ENCODE results near the gene TRAPPC5. TPM values are rescaled to one million over a fixed set of nuclear protein-coding genes. Genes with fewer than 3 reads are reported as not detected.

Gene TRAPPC5
- polyA plus RNA-seq, 4 donors: 40.6 to 72.7 (median 48.4) TPM

DNA sequence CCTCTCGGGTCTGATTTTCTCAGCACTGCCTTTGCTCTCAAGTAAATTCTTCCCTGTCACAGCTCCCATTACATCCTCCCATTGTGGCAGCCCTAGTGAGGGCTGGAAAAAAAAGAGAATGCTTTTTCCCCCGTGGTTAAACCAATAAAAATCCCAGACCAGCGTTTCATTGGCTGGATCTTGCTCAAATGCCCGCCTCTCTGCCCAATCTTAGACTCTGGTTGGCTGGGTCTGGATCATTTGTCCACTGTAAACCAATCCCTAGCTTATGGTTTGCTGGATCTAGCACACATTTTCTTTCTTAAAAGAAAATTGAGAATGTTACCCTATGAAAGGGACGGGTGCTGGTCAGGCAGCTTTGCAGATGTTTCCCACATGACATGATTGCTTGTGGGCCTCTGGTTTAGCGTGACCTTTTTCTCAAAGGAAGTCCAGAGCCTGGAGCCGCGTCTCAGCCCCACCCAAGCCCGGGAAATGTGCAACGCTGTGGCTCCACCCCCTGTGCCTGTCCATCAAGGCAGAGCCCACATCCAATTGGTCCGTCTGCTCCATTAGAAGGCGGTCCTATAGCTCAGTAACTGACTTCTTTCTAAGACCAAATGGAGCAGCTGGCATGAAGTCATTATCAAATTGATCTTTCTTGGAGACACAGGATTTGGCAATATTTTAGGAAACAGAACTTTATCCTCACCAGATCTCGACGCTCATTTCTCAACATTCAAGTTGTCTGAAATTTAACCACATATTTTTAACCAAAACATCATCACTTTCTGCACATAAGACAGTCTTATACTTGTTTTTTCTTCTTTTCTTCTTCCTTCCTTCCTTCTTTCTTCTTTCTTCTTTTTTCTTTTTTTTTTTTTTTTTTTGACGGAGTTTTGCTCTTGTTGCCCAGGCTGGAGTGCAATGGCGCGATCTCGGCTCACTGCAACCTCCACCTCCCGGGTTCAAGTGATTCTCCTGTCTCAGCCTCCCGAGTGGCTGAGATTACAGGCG is 6.3 kb upstream of the TRAPPC5 start:
- DNase-seq (ENCODE audit: low read depth in 4 of 4, low spot score in 3 of 4): no peak

DNA sequence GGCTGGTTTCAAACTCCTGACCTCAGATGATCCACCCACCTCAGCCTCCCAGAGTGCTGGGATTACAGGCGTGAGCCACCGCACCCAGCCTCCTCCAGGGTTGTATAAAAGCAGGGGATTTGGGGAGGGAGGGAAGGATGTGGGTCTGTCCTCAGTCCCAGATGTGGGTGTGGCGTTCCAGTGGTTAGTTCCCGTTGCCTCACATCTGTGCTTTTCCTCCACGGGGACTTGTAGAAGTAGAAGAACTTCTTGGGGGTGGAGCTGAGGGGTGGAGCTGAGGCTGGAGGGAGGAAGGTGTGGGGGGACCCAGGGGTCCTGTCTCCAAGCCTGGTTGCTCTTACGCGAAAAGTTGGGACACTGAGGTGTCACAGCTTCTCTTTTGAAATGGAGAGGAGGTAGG is 4.3 kb upstream of the TRAPPC5 start:
- no peak for DNase-seq (ENCODE audit: low read depth in 4 of 4, low spot score in 3 of 4)

GRCh38 chr19:7676854-7677253 is 3.8 kb upstream of the TRAPPC5 start, which contains the start of gene MCEMP1:
MCEMP1 (plus strand) TSS chr19:7677090; CDS start chr19:7677121, 31 bp downstream.
- DNase-seq (ENCODE audit: low read depth in 4 of 4, low spot score in 3 of 4): no peak

DNA sequence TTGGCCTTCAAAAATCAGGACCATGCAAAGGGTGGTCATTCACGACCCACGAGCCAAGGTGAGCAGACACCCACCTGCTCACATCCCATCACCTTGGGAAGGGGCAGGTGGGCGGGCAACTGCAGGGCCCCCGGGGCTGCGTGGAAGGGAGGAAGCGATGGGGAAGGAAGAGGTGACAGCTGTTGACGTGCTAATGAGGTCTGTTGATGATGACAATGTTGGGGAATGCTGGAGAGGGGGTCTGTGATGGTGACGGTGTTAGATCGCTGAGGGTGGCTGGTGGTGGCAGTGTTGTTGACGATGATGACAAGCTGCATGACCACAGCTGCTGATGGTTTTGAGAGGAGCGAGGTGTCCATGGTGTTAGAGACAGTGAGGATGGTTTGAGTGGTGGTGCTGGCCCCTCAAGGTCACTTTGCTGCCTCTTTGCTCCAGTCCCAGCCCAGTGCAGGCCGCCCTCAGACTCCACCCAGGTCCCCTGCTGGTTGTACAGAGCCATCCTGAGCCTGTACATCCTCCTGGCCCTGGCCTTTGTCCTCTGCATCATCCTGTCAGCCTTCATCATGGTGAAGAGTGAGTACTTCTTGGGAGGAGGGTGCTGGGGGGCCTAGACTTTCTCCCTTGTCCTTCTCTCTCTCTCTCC is 2.8 kb upstream of the TRAPPC5 start:
- no peak for DNase-seq (ENCODE audit: low read depth in 4 of 4, low spot score in 3 of 4)

GRCh38 chr19:7678971-7679751 is 1.5 kb upstream of the TRAPPC5 start:
- DNase-seq (ENCODE audit: low read depth in 4 of 4, low spot score in 3 of 4): no peak

DNA sequence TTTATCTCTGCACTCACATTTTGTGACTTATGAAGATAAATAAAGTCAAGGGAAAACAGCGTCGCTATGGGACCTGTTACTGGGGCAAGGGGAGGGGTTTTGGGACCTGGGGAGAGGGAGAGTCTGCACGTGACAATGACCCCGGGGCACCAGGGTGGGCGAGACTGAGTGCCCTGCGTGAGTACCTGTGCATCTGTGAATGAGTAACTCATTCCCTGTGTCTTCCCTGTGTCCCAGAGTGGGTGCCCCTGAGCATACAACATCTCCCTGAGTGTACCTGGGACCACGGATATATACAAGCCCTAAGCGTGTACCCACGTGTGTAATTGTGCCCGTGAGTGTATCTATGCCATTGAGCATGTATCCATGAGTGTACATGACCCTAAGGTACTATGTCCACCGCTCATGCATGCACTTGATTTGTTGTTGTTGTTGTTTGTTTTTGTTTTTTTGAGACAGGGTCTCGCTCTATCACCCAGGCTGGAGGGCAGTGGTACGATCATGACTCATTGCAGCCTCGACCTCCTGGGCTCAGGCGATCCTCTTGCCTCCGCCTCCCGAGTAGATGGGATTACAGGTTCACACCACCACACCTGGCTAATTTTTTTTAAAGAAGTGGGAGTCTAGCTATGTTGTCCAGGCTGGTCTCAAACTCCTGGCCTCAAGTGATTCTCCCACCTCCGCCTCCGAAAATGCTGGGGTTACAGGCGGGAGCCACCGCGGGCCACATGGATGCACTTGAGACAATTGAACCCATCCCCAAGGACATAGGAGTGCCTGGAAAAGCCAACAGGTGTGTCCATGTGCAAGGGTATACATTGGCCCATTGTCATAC is 645 bp upstream of the TRAPPC5 start:
- no peak for DNase-seq (ENCODE audit: low read depth in 4 of 4, low spot score in 3 of 4)

DNA sequence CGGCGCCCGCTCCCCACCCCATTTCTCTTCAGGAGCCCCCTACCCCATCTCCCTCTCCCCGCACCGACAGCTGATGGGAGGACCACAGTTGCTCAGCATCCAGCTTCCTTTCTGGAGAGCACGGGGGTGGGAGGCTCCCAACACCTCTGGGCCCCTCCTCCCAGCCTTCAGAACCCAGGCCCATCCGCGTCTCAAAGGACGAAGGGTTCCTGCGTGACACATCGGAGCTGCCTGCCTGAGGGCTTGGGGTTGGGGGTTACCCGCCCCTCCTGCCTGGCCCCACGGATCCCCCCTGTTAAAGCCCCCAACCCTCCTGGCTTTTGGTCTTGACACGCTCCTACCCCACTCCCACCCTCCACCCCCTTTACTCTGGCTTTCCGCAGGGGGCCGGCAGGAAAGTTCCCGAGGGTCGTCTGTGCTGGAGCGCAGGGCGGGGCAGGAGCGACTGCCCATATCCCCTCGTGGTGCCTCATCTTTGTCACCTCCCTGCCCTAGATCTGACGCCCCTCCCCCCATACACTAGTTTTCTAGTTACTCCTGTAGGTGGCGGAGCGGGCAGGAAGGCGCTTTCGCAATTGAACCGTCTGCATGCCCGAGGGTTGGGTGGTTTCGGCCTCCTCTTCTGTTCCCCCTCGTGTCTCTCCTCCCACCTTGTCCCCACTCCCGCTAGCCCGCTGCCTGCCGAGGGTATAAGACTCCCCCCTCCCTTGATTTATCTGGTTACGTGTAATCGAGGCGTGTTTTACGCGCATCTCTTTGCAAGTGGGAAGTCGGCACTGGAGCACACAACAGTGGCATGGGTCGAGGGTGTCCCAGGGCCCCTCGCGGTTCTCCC is 924 bp downstream of the TRAPPC5 start:
- DNase-seq (ENCODE audit: low read depth in 4 of 4, low spot score in 3 of 4): peak; percentile 52 to 65 (median 59)

- DNase-seq (ENCODE audit: low read depth in 4 of 4, low spot score in 3 of 4): no peak
Measured at GRCh38 chr19:7682175-7682855, 1.7 kb downstream of the TRAPPC5 start.

DNA sequence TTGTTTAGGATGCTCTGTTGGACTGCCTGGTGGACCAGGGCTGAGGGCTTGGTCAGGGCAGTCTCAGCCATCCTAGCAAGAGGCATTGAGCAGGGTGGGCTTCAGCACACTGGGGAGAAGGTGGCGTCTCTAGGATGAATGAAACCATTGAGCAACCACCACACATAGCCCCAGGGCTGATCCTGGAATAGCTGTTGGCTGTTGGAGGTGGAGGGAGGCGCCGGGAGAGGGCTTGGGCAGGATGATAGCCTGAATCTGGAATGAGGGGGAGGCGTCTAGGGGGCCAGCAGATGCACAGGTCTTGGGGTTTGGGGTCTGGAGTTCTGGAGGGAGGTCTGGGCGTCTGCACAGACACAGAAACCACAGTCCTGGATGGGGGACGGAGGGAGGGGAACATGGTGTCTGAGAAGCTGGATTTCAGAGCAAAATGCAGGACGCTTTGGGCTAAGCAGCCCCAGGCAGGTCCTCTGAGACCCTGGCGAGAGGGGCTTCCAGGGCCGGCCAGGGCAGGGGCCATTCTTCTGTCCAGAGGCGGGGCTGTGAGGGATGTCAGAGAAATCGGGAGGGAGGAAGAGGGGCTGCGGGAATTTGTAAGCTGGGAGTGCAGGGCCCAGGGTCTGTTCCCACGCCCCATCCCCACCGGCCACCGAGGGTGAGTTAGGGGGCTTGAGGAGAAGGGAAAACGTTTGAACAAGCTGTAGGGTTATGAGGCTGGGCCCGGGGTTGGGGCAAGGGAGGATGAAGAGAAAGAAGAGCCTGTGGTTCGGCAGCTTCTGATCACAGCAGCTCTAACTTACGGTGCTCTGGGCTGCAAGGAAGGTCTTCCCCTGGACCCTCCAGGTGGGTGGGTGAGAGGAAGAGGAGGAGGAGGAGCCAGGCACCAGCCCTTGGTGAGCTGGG is 5.2 kb downstream of the TRAPPC5 start:
- no peak for DNase-seq (ENCODE audit: low read depth in 4 of 4, low spot score in 3 of 4)

DNA sequence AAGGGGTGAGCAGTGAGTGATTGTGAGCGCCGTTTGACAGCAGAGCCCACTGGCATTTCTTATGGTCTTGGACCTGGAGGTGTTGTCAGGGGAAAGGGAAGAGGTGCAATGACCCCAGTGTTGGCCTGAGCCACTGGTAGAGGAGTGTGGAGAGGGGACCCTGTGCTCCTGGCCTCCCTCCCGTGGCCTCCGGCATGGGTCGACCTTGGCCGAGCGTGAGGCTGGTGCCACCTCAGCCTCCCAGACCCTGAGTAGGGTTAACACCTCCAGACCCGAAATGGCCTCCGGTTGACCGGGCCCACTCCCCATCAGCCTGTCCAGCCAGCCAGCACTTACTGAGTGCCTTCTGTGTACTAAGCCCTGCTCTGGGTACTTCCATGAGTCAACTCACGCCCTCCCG is 6.5 kb downstream of the TRAPPC5 start:
- no peak for DNase-seq (ENCODE audit: low read depth in 4 of 4, low spot score in 3 of 4)

- DNase-seq (ENCODE audit: low read depth in 4 of 4, low spot score in 3 of 4): no peak
Measured at GRCh38 chr19:7689165-7689564, 8.5 kb downstream of the TRAPPC5 start.

DNA sequence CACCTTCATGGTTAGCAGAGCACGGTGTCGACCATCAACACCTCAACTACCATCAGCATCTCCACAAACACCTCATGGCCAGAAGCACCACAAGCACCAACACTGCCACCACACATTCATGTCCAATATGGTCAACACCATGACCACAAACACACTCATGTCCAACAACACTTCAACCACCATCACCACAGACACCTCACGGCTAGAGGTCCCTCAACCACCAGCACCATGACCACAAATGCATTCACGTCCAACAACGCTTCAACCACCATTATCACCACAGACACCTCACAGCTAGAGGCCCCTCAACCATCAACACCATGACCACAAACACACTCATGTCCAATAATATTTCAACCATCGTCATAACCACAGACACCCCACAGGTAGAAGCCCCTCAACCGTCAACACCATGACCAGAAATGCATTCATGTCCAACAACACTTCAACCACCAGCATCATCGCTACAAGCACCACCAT is 10.2 kb downstream of the TRAPPC5 start:
- no peak for DNase-seq (ENCODE audit: low read depth in 4 of 4, low spot score in 3 of 4)

- no peak for DNase-seq (ENCODE audit: low read depth in 4 of 4, low spot score in 3 of 4)
Measured at GRCh38 chr19:7691497-7691896, 10.9 kb downstream of the TRAPPC5 start.

DNA sequence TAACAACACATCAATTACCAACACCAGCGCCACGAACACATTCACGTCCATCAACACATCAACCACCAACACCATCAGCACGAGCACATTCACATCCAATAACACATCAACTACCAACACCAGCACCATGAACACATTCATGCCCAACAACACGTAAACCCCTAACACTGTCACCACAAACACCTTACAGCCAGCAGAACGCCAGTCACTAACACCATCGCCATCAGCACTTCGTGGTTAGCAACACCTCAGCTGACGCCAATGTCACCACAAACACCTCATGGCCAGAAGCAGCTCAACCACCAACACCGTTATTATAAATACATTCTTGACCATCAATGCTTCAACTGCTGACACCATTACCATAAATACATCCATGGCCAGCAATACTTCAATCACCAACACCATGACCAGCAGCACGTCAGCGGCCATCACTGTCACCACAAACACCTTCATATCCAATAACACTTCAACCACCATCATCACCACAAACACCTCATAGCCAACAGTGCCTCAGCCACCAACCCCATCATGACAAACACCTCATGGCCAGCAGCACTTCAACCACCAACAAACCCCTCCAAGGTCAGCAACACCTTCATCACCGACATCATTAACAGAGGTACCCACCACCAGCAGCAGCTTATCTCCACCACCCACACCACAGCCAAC is 11.9 kb downstream of the TRAPPC5 start:
- no peak for DNase-seq (ENCODE audit: low read depth in 4 of 4, low spot score in 3 of 4)

DNA sequence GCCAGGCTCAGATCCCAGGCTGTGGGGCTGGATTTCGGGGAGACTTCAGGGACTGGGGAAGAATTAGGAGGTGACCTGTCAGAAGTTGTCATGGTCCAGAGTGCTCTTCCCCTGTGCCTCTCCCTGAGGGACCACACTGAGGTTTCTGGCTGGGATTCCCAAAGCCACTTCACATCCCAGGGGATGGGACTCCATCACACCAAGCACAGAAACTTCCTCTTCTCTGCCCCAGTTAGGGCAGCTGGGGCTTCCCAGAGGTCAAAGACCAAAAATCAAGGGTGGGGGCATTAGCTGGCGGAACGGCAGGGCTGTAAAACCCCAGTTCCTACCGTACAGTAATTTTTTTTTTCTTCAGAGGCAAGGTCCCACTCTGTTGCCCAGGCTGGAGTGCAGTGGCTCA is 13.9 kb downstream of the TRAPPC5 start:
- DNase-seq (ENCODE audit: low read depth in 4 of 4, low spot score in 3 of 4): no peak

DNA sequence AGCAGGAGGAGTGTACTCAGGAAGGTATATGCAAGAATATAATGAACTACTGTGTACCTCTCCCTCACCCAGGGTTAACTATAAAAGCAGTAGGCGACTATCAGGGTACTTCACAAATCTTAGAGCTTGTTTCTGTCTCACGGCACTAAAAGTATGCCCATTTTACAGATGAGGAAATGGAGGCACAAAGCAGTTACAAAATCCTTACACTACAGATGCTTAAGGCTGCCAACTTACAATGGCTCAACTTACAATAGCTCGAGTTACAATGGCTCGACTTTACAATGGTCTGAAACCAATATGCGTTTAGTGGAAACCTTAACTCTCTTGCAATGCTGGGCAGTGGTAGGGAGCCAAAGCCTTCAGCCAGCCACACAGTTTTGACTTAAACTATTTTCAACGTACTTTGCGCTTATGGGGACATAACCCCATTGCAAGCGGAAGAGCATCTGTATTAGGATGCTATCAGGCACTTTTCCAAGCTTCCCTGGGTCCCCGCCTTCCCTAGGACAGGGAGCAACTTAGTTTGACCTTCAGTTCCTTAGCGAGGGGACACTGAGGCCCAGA is 17.2 kb downstream of the TRAPPC5 start:
- DNase-seq (ENCODE audit: low read depth in 4 of 4, low spot score in 3 of 4): no peak

- DNase-seq (ENCODE audit: low read depth in 4 of 4, low spot score in 3 of 4): no peak
Measured at GRCh38 chr19:7698583-7698982, 17.9 kb downstream of the TRAPPC5 start.

Measured in right renal pelvis (tissue), 4 donors.